Stimulated activated CD8-positive, alpha-beta memory T cell treated with anti-CD3 and anti-CD28 coated beads, Interleukin-15, amount 100 ng/mL, for 1 hour (primary cell): ENCODE measurements around the gene PTPN14.

Source experiments
- DNase-seq: peaks from one replicate; pipeline ENCODE4 v3.0.0-alpha.2; 2020; ENCODE audit warnings: low read depth

PTPN14 gene

GRCh38 chr1:214568328-214568727 lies 16.9 kb upstream of the PTPN14 start:
- DNase-seq = no peak

- DNase-seq = no peak
Measured at GRCh38 chr1:214567481-214567980, 16.1 kb upstream of the PTPN14 start.

GRCh38 chr1:214566158-214567104 lies 15.0 kb upstream of the PTPN14 start:
- DNase-seq = no peak

- DNase-seq = no peak
Measured at GRCh38 chr1:214565310-214565709, 13.9 kb upstream of the PTPN14 start.

GRCh38 chr1:214563881-214564280 lies 12.5 kb upstream of the PTPN14 start:
- no peak for DNase-seq

GRCh38 chr1:214557952-214558735 lies 6.7 kb upstream of the PTPN14 start:
- no peak for DNase-seq

GRCh38 chr1:214553142-214553710 lies 1.8 kb upstream of the PTPN14 start:
- no peak for DNase-seq

GRCh38 chr1:214552174-214552608 lies 789 bp upstream of the PTPN14 start:
- no peak for DNase-seq

GRCh38 chr1:214550857-214551435 lies 456 bp downstream of the PTPN14 start:
- no peak for DNase-seq

- no peak for DNase-seq
Measured at GRCh38 chr1:214550013-214550856, 1.2 kb downstream of the PTPN14 start.

GRCh38 chr1:214549604-214550003 lies 1.8 kb downstream of the PTPN14 start:
- no peak for DNase-seq

- DNase-seq = no peak
Measured at GRCh38 chr1:214548988-214549387, 2.4 kb downstream of the PTPN14 start.

GRCh38 chr1:214548271-214548670 lies 3.1 kb downstream of the PTPN14 start:
- DNase-seq = no peak

GRCh38 chr1:214547747-214548146 lies 3.7 kb downstream of the PTPN14 start:
- no peak for DNase-seq

GRCh38 chr1:214546886-214547641 lies 4.3 kb downstream of the PTPN14 start:
- no peak for DNase-seq

GRCh38 chr1:214546084-214546483 lies 5.3 kb downstream of the PTPN14 start:
- no peak for DNase-seq

GRCh38 chr1:214545293-214545692 lies 6.1 kb downstream of the PTPN14 start:
- no peak for DNase-seq

GRCh38 chr1:214544791-214545190 lies 6.6 kb downstream of the PTPN14 start:
- DNase-seq = no peak

GRCh38 chr1:214542275-214543199 lies 8.9 kb downstream of the PTPN14 start:
- no peak for DNase-seq
